ENCODE results near the gene SAA4.
"Not testable (repeated sequence)": the region's sequence is repeated elsewhere in the genome, so short reads cannot be mapped to it uniquely, and the experiment has no call there.

SAA4 gene

GRCh38 chr11:18236664-18237356 is at the start of gene SAA4:
Gene SAA4 (minus strand): TSS chr11:18236802. CDS start chr11:18235926, 876 bp downstream.
- no peak for DNase-seq

GRCh38 chr11:18285841-18286240 is 49.2 kb upstream of the SAA4 start:
- DNase-seq, result no peak

- DNase-seq, result no peak
These were observed 46.0 kb upstream of the SAA4 start for GRCh38 chr11:18282626-18283025.

GRCh38 chr11:18280438-18281045 is 43.9 kb upstream of the SAA4 start:
- no peak for DNase-seq

- DNase-seq, result no peak
These were observed 41.1 kb upstream of the SAA4 start for GRCh38 chr11:18277565-18278271.

GRCh38 chr11:18271206-18271605 is 34.6 kb upstream of the SAA4 start:
- DNase-seq, result no peak

- DNase-seq, result no peak
These were observed 33.5 kb upstream of the SAA4 start for GRCh38 chr11:18270102-18270501.

- not testable (repeated sequence) for DNase-seq
These were observed 32.6 kb upstream of the SAA4 start for GRCh38 chr11:18269252-18269651.

GRCh38 chr11:18267335-18268133 is 30.9 kb upstream of the SAA4 start:
- DNase-seq, result not testable (repeated sequence)

- DNase-seq, result no peak
These were observed 29.3 kb upstream of the SAA4 start, which contains the start of gene SAA1 for GRCh38 chr11:18265949-18266348. Gene SAA1 (plus strand): TSS chr11:18266264. CDS start chr11:18266888, 624 bp downstream.

GRCh38 chr11:18264677-18265555 is 28.3 kb upstream of the SAA4 start:
- DNase-seq, result no peak

GRCh38 chr11:18264035-18264434 is 27.4 kb upstream of the SAA4 start:
- no peak for DNase-seq

- not testable (repeated sequence) for DNase-seq
These were observed 26.2 kb upstream of the SAA4 start for GRCh38 chr11:18262681-18263350.

GRCh38 chr11:18261721-18262120 is 25.1 kb upstream of the SAA4 start:
- DNase-seq, result no peak

GRCh38 chr11:18259259-18259658 is 22.7 kb upstream of the SAA4 start:
- no peak for DNase-seq

- no peak for DNase-seq
These were observed 18.3 kb upstream of the SAA4 start for GRCh38 chr11:18254781-18255361.

GRCh38 chr11:18253778-18254338 is 17.3 kb upstream of the SAA4 start:
- no peak for DNase-seq

- DNase-seq, result no peak
These were observed 16.6 kb upstream of the SAA4 start for GRCh38 chr11:18253233-18253632.

GRCh38 chr11:18248561-18248960 is 12.0 kb upstream of the SAA4 start, which contains the start of gene SAA2:
Gene SAA2 (minus strand): TSS chr11:18248668. CDS start chr11:18248011, 657 bp downstream.
- DNase-seq, result no peak

GRCh38 chr11:18247191-18247581 is 10.6 kb upstream of the SAA4 start:
- not testable (repeated sequence) for DNase-seq

Measured in GOT3 (cell line).